Right forelimb (tissue), 1 donor: ENCODE measurements around the gene PKNOX2.
"Not testable (repeated sequence)": the region's sequence is repeated elsewhere in the genome, so short reads cannot be mapped to it uniquely, and the experiment has no call there.

ENCODE experiments used
- DNase-seq: peaks from one replicate; pipeline ENCODE4 v3.0.0-alpha.2; 2018

PKNOX2 gene

DNA sequence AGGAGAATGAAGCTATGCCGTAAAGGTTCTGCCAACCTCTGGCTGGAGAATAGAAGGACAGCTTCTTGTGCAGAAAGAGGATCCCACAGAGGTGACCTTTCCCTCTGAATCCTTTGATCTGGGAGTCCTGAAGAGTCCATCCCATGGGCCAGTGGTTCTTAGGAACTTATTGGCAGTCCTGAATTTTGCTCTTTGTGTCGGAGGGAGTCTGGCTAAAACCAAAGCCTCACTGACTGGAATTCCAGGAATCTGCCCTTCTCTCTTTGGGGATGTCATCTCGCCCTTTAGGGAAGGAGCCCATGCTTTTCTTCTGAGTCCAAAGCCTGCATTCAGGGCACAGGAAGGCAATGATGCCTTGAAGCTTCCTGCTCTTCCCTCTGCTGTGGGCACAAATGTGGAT, 45.5 kb downstream of the PKNOX2 start:
- no peak for DNase-seq

- DNase-seq = no peak
These were observed 46.8 kb downstream of the PKNOX2 start for GRCh38 chr11:125211191-125211947.

GRCh38 chr11:125211948-125212340, 47.4 kb downstream of the PKNOX2 start:
- DNase-seq = no peak

DNA sequence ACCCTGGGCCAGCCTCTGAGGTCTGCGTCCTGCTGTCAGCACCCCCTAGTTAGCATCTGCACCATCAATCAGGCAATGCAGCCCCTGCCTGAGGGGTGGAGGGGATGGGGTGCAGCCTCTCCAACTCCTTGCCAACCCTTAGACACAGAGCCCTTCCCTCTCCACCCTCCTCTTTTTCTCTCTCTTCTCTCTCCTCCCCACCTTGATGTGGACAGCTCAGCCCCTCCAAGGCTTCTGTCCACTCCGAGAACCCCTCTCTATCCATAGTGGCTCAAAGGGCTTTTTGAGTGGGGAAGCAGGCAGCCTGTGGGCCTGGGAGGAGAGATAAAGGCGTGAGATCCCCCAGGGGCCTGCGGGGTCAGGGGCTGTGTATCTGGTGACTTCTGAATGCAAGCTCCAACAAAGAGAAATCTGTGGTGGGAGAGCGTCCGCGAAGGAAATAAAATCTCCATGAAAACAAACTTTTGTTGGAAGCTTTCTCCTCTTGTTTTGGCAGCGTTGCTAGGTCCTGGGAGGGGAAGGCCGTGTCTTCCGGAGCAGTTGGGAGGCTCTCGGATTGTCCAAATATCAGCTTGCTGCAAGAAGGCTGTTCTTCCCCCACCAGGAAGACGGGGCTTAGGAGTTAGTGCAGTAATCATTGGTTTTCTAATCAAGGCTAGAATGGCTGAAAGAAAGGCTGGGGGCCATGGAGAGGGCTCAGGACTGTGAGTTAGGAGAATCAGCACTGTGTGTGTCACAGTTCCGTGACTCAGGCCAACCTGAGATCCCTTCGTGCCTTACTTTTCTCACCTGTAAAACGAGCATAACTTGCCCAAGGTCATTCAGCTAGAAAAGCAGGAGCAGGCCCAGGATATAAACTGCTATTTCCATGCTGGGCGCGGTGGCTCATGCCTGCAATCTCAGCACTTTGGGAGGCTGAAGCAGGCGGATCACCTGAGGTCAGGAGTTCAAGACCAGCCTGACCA, 50.3 kb downstream of the PKNOX2 start:
- peak; percentile 74 for DNase-seq

DNA sequence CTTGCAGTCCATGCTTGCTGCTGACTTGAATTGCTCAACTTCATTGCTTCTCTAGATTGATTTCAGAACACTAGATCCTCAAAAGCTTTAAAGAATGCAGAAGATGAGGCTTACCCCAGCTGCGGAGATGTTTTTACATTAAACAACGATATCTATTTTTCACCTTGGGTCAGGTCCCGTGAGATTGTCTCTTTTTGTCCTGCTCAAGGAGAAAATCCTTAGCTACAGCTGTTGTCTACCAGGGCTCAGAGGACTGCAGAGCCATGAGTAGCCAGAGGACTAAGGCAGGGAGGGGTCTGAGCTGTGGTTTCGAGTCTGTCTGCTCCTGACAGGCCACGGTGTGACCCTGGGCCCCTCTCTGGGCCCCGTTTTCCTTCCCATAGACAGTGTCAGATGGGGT, 51.4 kb downstream of the PKNOX2 start:
- no peak for DNase-seq

GRCh38 chr11:125218336-125218735, 53.8 kb downstream of the PKNOX2 start:
- no peak for DNase-seq

- no peak for DNase-seq
These were observed 56.9 kb downstream of the PKNOX2 start for GRCh38 chr11:125221461-125221860.

- DNase-seq = no peak
These were observed 57.9 kb downstream of the PKNOX2 start for GRCh38 chr11:125222494-125222893.

- DNase-seq = not testable (repeated sequence)
These were observed 58.6 kb downstream of the PKNOX2 start for GRCh38 chr11:125223161-125223560.

- DNase-seq = no peak
These were observed 59.4 kb downstream of the PKNOX2 start for GRCh38 chr11:125223901-125224361.

- DNase-seq = no peak
These were observed 60.0 kb downstream of the PKNOX2 start for GRCh38 chr11:125224391-125225021.

- no peak for DNase-seq
These were observed 60.9 kb downstream of the PKNOX2 start for GRCh38 chr11:125225401-125225800.

DNA sequence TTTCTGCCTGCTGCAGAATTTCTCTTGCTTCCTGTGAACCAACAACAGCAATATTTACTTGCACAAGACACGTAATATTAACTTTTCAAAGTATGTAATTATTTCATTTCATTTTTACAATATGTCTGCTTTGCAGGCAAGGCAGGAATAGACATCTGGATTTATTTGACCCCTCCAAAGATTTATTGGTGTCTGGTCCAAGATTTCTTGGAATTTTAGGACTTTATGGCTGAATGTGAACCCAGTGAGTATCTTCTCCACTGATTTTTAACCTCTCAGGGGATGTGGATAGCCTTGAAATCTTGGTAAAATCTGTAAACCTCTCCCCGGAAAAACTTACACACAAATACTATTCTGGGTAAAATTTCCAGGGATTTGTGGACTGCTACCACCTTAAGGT, 61.5 kb downstream of the PKNOX2 start:
- DNase-seq = no peak

DNA sequence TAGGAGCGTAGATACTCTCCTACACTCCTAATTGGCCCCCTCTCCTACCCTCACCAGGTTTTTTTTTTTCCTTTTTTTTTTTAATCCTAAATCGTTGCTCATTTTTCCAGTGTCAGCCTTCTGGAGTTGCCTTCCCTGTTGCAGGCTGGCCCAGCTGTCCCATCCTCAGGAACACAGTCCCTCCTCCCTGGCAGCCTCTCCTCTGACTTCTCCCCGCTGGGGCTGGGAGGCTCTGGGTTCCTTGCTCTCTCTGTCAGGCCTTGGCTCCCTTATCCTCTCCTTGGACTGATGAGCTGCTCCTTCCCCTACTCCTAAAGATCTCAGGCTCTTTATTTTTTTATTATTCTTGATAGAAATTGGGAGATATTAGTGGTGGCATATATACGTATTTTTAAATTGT, 62.2 kb downstream of the PKNOX2 start:
- DNase-seq = no peak

DNA sequence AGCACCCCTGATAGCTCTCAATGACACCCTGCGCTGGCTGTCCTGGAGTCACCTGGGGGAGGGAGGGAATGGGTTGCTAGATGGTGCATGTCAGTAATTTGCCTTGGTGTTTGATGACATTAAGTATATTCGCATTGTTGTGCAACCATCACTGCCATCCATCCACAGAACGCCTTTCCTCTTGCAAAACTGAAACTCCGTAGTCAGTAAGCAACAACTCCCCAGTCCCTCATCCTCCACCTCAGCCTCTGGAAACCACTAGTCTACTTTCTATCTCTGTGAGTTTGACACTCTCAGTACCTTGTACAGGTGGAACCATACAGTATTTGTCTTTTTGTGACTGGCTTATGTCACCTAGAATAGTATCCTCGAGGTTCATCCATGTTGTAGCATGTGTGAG, 62.6 kb downstream of the PKNOX2 start:
- DNase-seq = no peak

- no peak for DNase-seq
These were observed 63.9 kb downstream of the PKNOX2 start for GRCh38 chr11:125228445-125228844.

GRCh38 chr11:125228993-125229392, 64.4 kb downstream of the PKNOX2 start:
- DNase-seq = no peak

DNA sequence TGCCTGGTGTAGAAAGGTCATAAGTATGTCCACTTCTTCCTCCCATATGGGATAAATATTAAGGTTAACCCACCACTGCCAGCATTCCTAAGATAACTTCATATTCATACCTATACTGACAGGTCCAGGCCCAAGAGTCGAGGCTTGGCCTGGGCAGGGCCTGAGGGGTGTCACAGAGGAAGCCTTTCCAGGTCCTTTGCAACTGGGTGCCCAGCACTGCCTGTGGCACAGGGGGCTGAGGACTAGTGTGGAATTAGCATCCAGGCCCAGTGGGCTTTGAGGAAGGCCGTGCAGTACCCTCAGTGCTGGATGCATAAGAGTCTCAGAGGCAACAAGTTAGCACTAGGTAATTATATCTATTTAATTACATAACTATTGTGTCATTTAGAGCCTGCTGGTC, 65.4 kb downstream of the PKNOX2 start:
- no peak for DNase-seq

DNA sequence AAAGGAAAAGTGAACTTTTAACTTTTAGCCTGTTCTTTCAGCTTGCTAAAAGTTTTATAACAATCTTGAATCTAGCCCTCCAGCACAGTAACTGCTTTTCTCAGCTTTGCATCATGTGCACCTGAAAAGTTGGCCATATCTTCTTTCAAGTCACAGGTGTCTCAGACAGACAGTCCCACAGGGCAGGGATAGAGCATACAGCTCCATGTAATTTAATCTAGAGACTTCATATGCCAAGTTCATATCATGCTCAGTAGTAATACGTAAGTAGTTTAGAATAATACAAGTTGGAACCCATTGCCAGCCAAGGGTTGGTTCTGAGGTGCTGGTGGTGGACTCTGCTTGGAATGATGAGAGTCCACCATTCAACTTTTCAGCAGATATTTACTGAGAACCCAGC, 68.6 kb downstream of the PKNOX2 start:
- no peak for DNase-seq

GRCh38 chr11:125233736-125234275, 69.3 kb downstream of the PKNOX2 start:
- no peak for DNase-seq

- no peak for DNase-seq
These were observed 70.5 kb downstream of the PKNOX2 start for GRCh38 chr11:125235071-125235471.

DNA sequence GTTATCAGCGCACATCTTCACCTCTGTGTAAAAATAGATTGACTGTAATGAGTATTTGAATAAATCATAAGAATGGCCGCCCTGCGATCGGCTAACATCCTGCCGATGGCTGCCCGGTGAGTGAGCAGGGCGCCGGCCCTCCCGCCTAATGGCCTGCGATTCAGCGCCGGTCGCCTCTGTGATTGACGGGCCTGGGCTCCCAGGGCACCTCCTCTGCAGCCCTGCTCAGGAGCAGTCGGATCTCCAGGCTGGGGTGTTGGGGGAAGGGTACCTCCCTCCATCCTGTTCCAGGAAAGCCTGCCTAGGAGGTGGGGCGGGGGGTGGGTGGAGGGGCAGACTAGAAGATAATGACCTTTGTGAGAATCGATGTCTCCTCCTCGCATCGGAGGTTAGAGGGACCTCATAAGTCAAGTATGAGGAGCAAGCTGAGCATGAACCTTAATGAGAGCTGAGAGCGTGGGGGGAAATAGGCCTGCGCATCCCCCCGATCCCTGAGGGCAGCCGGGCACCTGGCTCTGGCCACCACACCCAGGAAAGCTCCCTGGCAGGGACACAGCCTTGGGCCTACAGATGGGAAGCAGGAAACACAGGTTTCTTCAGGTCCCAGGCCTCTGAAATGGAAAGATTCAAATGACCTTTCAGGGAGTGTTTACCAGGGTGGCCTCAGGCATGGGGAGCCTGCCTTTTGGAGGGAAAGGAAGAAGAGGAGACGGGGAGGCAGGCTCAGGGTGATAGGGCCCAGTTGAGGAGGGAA, 71.7 kb downstream of the PKNOX2 start:
- no peak for DNase-seq
